ENCODE results near the gene STARD5. TPM values are rescaled to one million over a fixed set of nuclear protein-coding genes. Genes with fewer than 3 reads are reported as not detected.

Gene STARD5
- total and polyA plus RNA-seq, 2 experiments from 2014 or later = 7.2 to 12.1 TPM

- in situ Hi-C loops (cut with MboI) = no loop called here
- Histone ChIP-seq H3K4me3 (no peak overlapping the region), H3F3A (ENCODE audit: insufficient read depth) (peaks cover 35% of the 10 kb centered on the region), H3K36me3 (ENCODE audit: low read depth) (no peaks in the 10 kb centered on the region), H2AFZ (no peak overlapping the region), H3K79me2 (ENCODE audit: insufficient read depth) (no peaks in the 10 kb centered on the region), H3K27ac (peak overlapping the region; percentile 85; the same call in 1 of the 2 replicates), H4K20me1 (ENCODE audit: insufficient read depth) (no peaks in the 10 kb centered on the region), H3K9ac (no peak overlapping the region), H3K9me2 (ENCODE audit: insufficient read depth) (no peaks in the 10 kb centered on the region), H3K4me1 (ENCODE audit: insufficient read depth) (peaks cover 44% of the 10 kb centered on the region), H3K4me2 (ENCODE audit: unreplicated experiment) (peak overlapping the region; percentile 50), H3K9me3 (ENCODE audit: low read depth) (no peaks in the 10 kb centered on the region), H3K27me3 (replicated peaks; ENCODE audit: insufficient read depth) (no peaks in the 10 kb centered on the region)
- TF ChIP-seq EZH2 (IDR thresholded peaks at IDR 0.05; ENCODE audit: insufficient read depth, poor library complexity, severe bottlenecking) = no peak
- no peak for TF ChIP-seq EZH2phosphoT487 (IDR thresholded peaks at IDR 0.05; ENCODE audit: insufficient read depth, low read depth)
- 97% methylated on average over 5 of the region's 5 CpGs for WGBS, 2 experiments (ENCODE audit: low coverage in 1 of 2, low lambda C conversion rate in 2 of 2, missing lambda C conversion rate in 2 of 2)
- DNase-seq = no peak
Measured at GRCh38 chr15:81310480-81310879, 13.5 kb downstream of the STARD5 start.

GRCh38 chr15:81309647-81310450 is 14.1 kb downstream of the STARD5 start:
- Histone ChIP-seq H3K36me3 (ENCODE audit: low read depth) (no peaks in the 10 kb centered on the region), H4K20me1 (ENCODE audit: insufficient read depth) (no peaks in the 10 kb centered on the region), H2AFZ (no peak overlapping the region), H3K27ac (no peak overlapping the region), H3K9me2 (ENCODE audit: insufficient read depth) (no peaks in the 10 kb centered on the region), H3K4me1 (ENCODE audit: insufficient read depth) (peaks cover 44% of the 10 kb centered on the region), H3K9ac (no peak overlapping the region), H3K27me3 (replicated peaks; ENCODE audit: insufficient read depth) (no peaks in the 10 kb centered on the region), H3K4me2 (ENCODE audit: unreplicated experiment) (no peak overlapping the region), H3F3A (ENCODE audit: insufficient read depth) (peaks cover 35% of the 10 kb centered on the region), H3K79me2 (ENCODE audit: insufficient read depth) (no peaks in the 10 kb centered on the region), H3K9me3 (ENCODE audit: low read depth) (no peaks in the 10 kb centered on the region), H3K4me3 (no peak overlapping the region)
- in situ Hi-C loops (cut with MboI) = no loop called here
- DNase-seq = no peak
- no peak for TF ChIP-seq EZH2 (IDR thresholded peaks at IDR 0.05; ENCODE audit: insufficient read depth, poor library complexity, severe bottlenecking)
- TF ChIP-seq EZH2phosphoT487 (IDR thresholded peaks at IDR 0.05; ENCODE audit: insufficient read depth, low read depth) = no peak
- 93 to 94% methylated on average over 8 of the region's 8 CpGs for WGBS, 2 experiments (ENCODE audit: low coverage in 1 of 2, low lambda C conversion rate in 2 of 2, missing lambda C conversion rate in 2 of 2)

- peaks cover 37% of the 10 kb centered on the region for H3K4me1 ChIP-seq (ENCODE audit: insufficient read depth)
- in situ Hi-C loops (cut with MboI) = no loop called here
- no peaks in the 10 kb centered on the region for H4K20me1 ChIP-seq (ENCODE audit: insufficient read depth)
- no peak overlapping the region for H3K9ac ChIP-seq
- no peaks in the 10 kb centered on the region for H3K9me2 ChIP-seq (ENCODE audit: insufficient read depth)
- H3F3A ChIP-seq (ENCODE audit: insufficient read depth) = peaks cover 30% of the 10 kb centered on the region
- no peak overlapping the region for H3K4me3 ChIP-seq
- TF ChIP-seq EZH2 (IDR thresholded peaks at IDR 0.05; ENCODE audit: insufficient read depth, poor library complexity, severe bottlenecking) = no peak
- no peak for TF ChIP-seq EZH2phosphoT487 (IDR thresholded peaks at IDR 0.05; ENCODE audit: insufficient read depth, low read depth)
- H2AFZ ChIP-seq = no peak overlapping the region
- H3K27ac ChIP-seq = no peak overlapping the region
- no peaks in the 10 kb centered on the region for H3K36me3 ChIP-seq (ENCODE audit: low read depth)
- no peak overlapping the region for H3K4me2 ChIP-seq (ENCODE audit: unreplicated experiment)
- 88 to 93% methylated on average over 2 of the region's 2 CpGs for WGBS, 2 experiments (ENCODE audit: low coverage in 1 of 2, low lambda C conversion rate in 2 of 2, missing lambda C conversion rate in 2 of 2)
- H3K9me3 ChIP-seq (ENCODE audit: low read depth) = no peaks in the 10 kb centered on the region
- H3K79me2 ChIP-seq (ENCODE audit: insufficient read depth) = no peaks in the 10 kb centered on the region
- no peaks in the 10 kb centered on the region for H3K27me3 ChIP-seq (replicated peaks; ENCODE audit: insufficient read depth)
- peak; percentile 62 for DNase-seq
Measured at GRCh38 chr15:81308260-81308659, 15.7 kb downstream of the STARD5 start.

GRCh38 chr15:81304226-81304625 is 19.7 kb downstream of the STARD5 start:
- in situ Hi-C loops (cut with MboI) = no loop called here
- Histone ChIP-seq H3F3A (ENCODE audit: insufficient read depth) (no peaks in the 10 kb centered on the region), H3K27me3 (replicated peaks; ENCODE audit: insufficient read depth) (no peaks in the 10 kb centered on the region), H3K4me1 (ENCODE audit: insufficient read depth) (0 out of 2 replicates have a peak, but pooled peaks cover 9% of the 10 kb centered on the region), H3K79me2 (ENCODE audit: insufficient read depth) (no peaks in the 10 kb centered on the region), H2AFZ (no peak overlapping the region), H3K9me2 (ENCODE audit: insufficient read depth) (no peaks in the 10 kb centered on the region), H4K20me1 (ENCODE audit: insufficient read depth) (no peaks in the 10 kb centered on the region), H3K4me2 (ENCODE audit: unreplicated experiment) (no peak overlapping the region), H3K27ac (no peak overlapping the region), H3K9me3 (ENCODE audit: low read depth) (no peaks in the 10 kb centered on the region), H3K36me3 (ENCODE audit: low read depth) (no peaks in the 10 kb centered on the region), H3K4me3 (no peak overlapping the region), H3K9ac (no peak overlapping the region)
- no peak for TF ChIP-seq EZH2 (IDR thresholded peaks at IDR 0.05; ENCODE audit: insufficient read depth, poor library complexity, severe bottlenecking)
- TF ChIP-seq EZH2phosphoT487 (IDR thresholded peaks at IDR 0.05; ENCODE audit: insufficient read depth, low read depth) = no peak
- DNase-seq = peak; percentile 27
- WGBS, 2 experiments (ENCODE audit: low coverage in 1 of 2, low lambda C conversion rate in 2 of 2, missing lambda C conversion rate in 2 of 2) = 75 to 79% methylated on average over 5 of the region's 5 CpGs
